SHP77 (cell line): ENCODE results near the gene XPO1.
"Not testable (repeated sequence)": the region's sequence is repeated elsewhere in the genome, so short reads cannot be mapped to it uniquely, and the experiment has no call there.

Experiments
- DNase-seq, 2 experiments: peaks; one replicate each; lab custom pipeline; 2025; lab: John Stamatoyannopoulos, UW

Gene XPO1

DNA sequence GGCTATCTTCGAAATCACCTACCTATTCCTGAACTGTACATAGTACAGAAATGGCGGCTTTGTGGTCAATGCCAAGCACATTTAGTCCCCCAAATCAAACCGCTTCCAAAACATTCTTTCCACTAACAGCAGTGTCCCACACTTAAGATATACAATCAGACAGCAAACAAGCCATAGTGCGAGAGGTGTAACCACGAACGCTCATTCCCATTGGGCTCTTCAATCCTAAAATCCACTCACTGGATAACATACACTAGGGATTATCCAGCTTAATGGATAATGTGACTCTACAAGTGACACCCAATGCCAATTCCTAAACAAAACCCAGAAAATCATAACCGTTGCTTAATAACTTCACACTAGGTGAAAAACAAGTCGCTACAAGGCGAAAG is 2.0 kb downstream of the XPO1 start:
- DNase-seq = no peak

DNA sequence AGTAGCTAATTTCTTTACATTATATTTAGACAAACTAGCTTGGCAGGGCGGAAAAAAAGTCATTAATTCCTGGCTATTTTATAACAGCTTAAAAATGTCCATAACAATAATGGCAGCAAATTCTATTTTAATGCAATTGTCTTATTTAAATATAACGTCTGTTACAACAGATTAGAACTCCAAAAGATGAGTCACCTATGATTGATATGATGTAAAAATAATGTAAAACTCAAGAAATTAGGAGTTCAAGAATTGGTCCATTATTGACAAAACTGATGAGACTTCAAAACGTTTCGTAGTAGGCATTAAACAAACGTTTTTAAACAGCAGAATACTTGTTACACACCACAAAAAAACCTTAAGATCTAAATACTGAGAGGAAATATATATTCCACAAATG is 2.7 kb downstream of the XPO1 start:
- DNase-seq = no peak

DNA sequence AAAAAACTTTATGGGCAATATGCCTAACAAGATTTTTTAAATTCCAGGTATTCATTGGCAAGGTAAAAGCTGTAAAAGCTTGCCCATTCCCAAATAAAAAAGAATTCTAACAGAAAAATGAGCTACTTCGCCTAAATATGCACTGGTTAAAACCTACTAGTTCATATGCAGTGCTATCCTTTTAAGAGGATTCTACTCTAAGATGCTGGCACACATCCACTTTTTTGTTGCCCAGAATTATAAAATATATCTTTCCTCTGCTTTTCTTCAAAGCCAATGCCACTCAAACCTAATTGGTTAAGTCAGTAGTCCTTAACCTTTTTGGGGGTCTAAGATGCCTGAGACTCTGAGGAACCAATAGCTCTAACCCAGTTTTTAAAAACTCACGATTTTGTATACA is 3.2 kb downstream of the XPO1 start:
- DNase-seq = no peak

DNA sequence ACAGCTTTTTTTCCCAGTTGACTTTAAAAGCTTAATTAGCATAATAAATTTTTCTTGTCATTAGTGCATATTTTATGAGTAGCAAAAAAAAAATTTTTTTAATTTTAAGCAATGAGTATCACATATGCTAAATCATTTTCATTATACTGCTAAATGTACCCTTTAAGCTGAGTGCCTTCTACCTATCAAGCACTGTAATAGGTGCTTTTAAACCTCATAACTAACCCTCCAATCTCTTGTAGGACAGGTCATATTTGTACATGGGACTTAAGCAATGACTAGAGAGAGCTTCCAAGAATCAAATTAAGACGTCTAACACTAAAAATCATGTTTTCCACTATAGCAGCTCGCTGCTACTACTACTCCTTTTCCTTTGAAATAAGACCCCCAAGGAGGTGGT is 7.4 kb downstream of the XPO1 start:
- DNase-seq = no peak

DNA sequence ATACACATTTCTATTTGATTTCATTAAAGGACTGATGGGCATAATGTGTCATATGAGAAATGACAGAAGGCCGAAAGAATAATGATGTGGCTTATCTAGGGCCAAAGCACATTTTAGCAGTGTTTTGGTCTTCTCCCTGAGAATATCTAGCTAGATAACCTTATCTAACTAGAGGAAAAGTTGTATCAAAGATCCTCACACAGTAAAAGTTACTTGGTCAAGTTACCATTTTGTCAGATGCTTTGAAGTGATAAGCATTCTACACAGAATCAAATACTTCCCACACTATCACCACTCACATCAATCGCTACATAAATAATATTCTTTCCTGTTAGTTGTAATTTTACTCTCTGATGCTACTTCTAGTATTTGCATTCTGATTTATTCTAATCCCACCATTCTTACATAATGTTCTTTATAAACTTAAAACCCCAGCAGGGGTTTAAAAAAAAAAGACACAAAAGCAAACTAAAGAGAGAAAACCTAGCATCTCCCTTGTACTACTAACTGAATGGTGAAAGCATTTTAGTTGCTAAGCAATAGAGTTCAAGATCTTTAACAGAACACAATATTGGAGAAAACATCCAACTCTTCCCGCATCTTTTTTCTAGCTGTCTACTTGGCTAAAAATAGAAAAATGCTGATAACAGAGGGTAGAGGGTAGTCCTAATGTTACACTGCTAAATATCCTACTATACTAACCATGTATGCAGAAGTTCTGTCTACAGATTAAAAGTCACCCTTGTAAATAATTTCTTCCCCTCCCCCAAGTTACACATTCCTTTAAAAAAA is 8.0 kb downstream of the XPO1 start:
- no peak for DNase-seq

DNA sequence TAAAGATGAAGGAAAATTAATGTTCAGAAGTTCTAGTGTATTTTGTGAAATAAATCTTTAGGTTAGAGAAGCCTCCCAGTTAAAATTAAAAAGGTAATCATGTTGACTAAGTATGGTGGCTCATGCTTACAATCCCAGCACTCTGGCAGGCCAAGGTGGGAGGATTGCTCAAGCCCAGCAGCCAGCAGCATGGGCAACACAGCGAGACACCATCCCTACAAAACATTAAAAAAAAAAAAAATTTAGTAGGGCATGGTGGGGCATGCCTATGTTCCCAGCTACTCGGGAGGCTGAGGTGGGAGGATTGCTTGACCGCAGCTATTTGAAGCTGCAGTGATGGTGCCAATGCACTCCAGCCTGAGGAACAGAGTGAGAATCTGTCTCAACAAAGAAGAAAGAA is 17.9 kb downstream of the XPO1 start:
- DNase-seq = no peak

DNA sequence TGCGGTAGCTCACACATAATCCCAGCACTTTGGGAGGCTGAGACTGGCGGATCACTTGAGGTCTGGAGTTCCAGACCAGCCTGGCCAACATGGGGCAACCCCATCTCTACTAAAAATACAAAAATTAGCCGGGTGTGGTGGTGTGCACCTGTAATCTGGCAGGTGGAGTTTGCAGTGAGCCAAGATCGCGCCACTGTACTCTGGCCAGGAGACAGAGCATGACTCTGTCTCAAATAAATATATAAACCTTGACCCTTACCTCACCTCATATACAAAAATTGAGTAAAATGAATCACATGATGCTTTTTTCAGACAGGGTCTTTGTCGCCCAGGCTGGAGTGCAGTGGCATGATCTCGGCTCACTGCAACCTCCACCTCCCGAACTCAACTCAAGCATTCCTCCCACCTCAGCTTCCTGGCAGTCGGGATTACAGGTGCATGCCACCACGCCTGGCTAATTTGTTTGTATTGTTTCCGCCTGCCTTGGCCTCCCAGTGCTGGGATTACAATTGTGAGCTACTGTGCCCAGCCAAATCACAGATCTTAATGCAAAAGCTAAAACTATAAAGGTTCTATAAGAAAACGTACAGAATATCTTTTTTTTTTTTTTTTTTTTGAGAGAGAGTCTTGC is 25.3 kb downstream of the XPO1 start:
- DNase-seq = no peak

DNA sequence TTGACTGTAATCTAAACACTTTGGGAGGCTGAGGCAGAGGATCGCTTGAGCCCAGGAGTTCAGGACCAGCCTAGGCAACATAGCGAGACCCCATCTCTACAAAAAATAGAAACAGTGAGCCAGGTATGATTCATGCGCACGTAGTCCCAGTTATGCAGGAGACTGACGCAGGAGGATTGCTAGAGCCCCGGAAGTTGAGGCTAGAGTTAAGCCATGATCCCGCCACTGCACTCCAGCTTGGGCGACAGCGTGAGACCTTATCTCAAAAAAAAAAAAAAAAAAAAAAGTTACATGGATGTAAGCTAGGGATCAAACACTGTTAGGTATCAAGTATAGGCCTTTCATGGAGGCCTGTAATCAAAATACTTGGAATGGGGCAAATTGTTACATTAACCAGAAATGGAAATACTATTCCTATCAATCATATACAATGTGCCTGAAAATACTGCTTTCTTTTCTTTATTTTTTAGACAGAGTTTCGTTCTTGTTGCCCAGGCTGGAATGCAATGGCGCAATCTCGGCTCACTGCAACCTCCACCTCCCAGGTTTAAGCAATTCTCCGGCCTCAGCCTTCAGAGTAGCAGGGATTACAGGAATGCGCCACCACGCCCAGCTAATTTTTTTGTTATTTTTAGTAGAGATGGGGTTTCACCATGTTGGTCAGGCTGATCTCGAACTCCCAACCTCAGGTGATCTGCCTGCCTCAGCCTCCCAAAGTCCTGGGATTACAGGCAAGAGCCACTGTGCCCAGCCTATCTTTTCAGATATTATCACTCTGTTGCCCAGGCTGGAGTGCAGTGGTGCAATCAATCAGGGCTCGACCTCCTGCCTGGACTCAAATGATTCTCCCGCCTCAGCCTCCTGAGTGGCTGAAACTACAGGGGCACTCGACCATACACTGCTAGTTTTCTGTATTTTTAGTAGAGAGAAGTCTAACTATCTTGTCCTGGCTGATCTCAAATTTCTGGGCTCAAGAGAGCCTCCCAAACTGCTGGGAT is 27.2 kb downstream of the XPO1 start:
- no peak for DNase-seq

DNA sequence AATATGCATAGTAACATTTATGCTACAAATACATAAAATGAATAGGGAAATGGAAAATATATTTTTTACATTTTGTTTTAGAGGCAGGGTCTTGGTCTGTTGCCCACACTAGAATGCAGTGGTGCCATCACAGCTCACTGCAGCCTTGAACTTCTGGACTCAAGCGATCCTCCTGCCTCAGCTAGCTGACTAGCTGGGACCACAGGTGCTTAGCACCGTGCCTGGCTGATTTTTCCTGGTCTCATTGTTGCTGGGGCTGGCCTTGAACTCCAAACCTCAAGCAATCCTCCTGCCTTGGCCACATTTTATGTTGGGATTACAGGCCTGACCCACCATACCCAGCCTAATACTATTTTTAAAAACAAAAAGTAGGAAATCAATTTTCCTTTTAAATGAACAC is 33.2 kb downstream of the XPO1 start:
- DNase-seq = no peak

DNA sequence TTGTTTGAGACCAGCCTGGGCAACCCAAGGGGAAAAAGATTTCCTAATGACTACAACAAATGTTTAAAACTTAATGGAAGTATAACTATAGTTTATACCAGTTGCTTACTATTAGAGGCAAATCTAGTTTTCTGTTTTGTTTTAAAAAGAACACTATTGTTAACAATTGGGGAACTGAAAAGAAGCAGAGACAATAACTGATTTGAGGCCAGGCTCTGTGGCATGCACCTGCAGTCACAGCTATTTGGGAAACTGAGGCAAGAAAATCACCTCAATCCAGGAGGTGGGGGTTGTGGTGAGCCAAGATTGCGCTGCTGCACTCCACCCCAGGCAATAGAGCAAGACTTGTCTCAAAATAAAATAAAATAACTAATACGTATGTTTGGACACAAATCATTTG is 39.1 kb downstream of the XPO1 start:
- no peak for DNase-seq

DNA sequence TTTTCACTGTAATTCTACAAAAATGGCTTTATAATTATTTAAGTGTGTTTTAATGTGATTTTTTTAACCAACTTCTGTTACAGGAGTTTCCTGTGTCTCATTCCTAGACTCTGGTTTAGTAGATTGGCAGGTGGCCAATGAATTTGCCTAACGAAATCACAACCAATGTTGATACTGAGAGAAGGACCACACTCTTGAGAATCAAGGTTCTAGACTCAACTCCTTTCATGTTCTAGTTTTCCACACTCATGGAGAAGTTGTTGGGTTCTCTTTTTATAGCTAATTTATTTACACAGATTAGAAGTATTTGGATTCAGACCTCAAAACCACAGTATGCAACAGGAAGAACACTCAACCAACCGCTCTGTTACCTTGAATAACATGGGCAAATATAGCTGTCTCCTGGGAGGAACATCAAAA is 44.6 kb downstream of the XPO1 start:
- no peak for DNase-seq

DNA sequence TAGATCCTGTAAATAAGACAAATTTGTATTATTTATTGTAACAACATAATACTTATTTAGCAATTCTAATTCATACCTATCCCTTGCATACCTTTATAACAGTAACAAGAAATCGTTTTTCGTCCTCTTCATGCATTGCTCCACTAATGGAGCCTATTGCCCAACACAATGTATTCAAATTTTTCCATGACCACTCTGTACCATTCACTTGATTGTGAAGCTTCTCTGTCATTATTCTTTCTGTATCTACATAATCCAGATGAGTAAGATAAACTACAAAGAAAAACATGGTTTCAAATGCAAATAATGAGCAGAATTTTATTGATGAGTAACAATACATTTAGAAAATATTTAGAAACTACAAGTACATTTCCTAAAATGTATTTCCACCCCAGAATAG is 45.7 kb downstream of the XPO1 start:
- DNase-seq = no peak

DNA sequence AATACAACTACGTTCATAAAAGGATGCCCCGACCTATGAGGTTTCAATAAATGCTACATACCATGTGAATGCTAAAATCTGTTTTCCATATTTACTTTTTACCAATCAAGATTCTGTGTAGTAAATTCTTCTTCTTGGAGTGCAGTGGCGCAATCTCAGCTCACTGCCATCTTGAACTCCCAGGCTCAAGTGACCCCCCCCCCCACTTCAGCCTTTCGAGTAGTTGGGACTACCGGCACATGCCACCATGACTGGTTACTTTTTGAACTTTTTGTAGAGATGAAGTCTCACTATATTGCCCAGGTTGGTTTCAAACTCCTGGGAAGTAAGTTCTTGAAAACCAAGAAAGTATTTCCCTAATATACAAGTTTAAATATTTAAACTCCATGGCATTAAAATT is 52.9 kb downstream of the XPO1 start:
- no peak for DNase-seq

DNA sequence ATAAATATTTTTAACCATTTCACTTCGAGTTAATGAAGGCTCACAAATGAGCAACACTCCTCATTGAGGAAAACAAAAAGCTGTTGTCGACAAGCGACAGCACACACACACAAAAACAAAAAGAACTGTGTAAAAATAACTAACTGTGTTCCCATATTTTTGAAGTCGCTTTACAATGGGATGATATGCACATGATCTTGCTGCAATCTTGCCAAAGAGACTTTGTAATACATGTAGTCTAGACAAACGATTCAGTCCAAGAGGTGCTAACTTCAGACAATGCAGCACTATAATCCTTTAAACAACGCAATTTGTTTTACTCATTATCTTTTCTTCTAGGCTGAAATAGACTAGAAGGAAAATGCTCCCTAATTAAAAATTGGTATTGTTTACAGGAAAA is 60.1 kb downstream of the XPO1 start:
- no peak for DNase-seq

DNA sequence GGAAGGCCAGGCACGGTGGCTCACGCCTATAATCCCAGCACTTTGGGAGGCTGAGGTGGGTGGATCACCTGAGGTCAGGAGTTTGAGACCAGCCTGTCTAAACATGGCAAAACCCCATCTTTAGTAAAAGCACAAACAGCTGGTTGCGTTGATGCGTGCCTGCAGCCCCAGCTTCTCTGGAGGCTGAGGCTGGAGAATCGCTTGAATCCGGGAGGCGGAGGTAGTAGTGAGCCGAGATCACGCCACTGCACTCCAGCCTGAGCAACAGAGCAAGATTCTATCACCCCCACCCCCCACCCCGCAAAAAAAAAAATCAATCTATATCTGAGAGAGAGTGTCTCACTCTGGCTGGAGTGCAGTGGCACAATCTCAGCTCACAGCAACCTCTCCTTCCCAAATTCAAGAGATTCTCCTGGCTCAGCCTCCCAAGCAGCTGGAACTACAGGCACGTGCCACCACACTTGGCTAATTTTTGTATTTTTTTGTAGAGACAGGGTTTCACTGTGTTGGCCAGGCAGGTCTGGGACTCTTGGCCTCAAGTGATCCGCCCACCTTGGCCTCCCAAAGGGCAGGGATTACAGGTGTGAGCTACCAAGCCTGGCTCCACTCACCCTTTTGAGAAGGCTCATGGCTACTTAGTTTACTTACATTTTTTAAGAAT is 61.1 kb downstream of the XPO1 start:
- not testable (repeated sequence) for DNase-seq

DNA sequence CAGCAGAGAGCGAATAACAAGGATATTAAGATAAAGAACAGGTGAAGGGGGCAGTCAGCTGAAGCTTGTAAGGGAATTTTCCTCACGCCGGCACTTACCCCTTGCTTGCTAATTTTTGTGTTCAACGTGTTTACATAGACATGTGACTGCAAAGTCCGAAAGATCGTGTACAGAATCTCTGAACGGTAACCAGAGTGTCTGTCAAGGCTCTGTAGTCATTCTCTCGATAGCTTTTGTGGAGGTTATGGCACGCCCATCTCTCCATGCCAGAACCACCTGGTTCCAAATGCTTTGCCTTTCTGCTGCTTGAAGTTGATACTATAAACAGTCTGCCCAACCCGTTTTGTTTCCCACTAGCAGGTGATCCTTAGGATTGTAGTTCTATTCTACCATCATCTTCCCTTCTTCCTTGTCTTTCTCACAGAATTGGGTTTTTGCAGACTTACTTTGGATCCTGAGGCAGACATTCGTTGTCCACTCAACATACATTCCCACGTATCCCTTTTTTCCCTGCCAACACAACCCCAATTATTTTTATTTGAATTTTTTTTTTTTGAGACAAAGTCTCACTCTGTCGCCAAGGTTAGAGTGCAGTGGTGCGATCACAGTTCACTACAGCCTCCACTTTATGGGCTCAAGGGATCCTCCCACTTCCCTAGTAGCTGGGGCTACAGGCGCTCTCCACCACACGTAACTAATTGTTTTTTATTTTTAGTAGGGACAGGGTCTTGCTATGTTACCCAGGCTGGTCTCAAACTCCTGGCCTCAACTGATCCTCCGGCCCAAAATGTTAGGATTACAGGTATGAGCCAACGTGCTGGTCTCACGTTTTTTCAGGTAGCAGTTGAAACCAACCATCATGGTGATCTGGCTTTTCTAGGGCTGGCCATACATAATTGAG is 66.0 kb downstream of the XPO1 start:
- no peak for DNase-seq

DNA sequence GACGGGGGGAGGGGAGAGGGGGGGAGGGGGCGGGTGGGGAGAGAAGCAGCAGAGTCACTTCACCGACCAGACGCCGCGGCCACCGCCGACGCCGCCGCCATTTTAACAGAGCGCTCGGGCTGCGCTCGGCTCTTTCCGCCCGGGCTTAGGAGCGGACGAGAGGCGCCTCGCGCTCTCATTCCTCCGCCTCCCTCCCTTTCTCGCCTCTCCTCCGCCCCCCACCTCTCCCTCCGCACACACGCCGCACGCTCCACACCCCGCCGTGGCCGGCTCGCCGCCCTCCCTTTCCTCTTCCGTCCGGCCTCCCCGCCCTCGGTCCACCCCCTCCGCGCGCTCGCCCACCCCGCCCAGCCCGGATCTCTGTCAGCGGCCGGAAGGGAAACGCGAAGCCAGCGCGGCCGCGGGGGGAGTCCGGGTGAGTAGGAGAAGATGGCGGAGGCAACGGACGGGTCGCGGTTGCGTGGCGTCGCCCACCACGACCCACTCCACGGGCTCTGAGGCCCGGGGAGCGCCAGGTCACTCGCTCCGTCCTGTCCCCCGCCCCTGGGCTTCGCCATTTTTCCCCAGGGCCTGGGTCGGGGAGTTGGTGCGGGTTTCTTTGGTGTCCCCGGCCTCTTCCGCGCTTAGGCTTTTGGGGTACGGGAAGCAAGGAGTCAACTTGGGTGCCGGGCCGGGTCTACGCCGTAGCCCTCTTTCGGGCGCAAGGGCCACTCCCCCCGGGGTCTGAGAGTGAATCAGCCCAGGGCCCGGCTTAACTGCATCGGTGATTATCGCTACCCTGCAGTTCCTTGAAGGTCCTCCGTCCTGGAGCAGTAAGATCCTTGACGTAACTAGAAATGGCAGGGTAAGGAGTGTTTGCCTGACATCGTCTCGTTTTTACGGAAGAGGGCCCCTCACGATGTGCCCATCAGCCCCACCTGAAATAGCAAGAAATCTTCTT is 66.9 kb downstream of the XPO1 start, which contains the start of gene USP34:
Gene USP34, minus strand, starts transcription at position 123 of the 940 bp plus-strand sequence. CDS start 395 bp downstream, outside the sequence.
- peak; percentile 78 to 95 for DNase-seq

DNA sequence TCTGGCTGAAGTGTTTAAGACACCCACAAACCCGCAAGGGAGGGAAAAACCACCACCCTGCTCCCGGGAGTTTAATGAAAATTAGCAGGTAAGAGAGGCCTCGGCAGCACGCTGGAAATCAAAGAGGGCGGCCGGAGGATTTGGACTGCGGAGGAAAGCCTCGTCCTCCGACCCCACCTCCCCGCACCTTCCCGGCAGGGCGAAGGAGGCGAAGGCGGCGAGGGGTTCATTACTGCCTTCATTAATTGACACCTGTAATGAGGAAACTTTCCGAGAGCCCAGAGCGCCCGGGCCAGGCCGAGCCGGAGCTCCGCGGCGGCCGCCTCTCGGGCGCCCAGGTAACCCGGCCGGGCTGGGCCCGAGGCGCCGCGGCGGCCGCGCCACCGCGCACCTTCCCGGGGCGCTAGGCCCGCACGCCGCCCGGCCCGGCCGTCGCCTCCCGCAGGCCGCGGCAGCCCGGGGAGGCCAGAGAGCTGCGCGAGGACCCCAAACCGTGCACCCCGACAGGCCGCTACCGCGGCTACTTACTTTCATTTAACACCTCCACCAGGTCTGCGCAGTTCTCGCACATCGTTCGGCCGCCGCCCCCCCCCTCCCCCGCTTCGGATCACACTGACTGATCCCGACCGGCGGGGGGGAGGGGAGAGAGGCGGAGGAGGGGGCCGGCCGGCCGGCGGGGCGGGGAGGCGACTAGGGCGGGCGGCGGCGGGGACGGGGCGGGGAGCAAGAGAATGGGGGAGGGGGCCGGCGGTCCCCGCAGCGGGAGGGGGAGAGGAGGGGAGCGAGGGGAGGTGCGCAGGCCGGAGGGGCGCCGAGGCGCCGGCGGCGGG is 67.8 kb downstream of the XPO1 start:
- peak; percentile 64 to 85 for DNase-seq
